ENCODE data around the gene SLC7A4.
"Not testable (repeated sequence)": the region's sequence is repeated elsewhere in the genome, so short reads cannot be mapped to it uniquely, and the experiment has no call there.

Gene SLC7A4

GRCh38 chr22:21055880-21056319 is 23.5 kb upstream of the SLC7A4 start:
- H3K4me3 ChIP-seq (ENCODE audit: low read depth in 1 of 2, low read length in 2 of 2) = no peak overlapping the region
- H3K9me3 ChIP-seq (ENCODE audit: low read length) = no peaks in the 10 kb centered on the region
- H3K36me3 ChIP-seq (ENCODE audit: insufficient read depth, low read length) = no peaks in the 10 kb centered on the region
- H3K27me3 ChIP-seq (ENCODE audit: control insufficient read depth in 1 of 2, insufficient read depth in 2 of 2, low read length in 2 of 2) = no peaks in the 10 kb centered on the region
- no peak overlapping the region for H3K9ac ChIP-seq (ENCODE audit: low read length)
- H3K4me1 ChIP-seq (ENCODE audit: insufficient read depth, low read length) = no peaks in the 10 kb centered on the region
- no peak overlapping the region for H3K27ac ChIP-seq (ENCODE audit: low read depth, low read length)

GRCh38 chr22:21055564-21055834 is 23.1 kb upstream of the SLC7A4 start:
- H3K4me1 ChIP-seq (ENCODE audit: insufficient read depth, low read length) = no peaks in the 10 kb centered on the region
- H3K27me3 ChIP-seq (ENCODE audit: control insufficient read depth in 1 of 2, insufficient read depth in 2 of 2, low read length in 2 of 2) = no peaks in the 10 kb centered on the region
- no peak overlapping the region for H3K27ac ChIP-seq (ENCODE audit: low read depth, low read length)
- no peak overlapping the region for H3K4me3 ChIP-seq (ENCODE audit: low read depth in 1 of 2, low read length in 2 of 2)
- H3K36me3 ChIP-seq (ENCODE audit: insufficient read depth, low read length) = no peaks in the 10 kb centered on the region
- H3K9ac ChIP-seq (ENCODE audit: low read length) = no peak overlapping the region
- no peaks in the 10 kb centered on the region for H3K9me3 ChIP-seq (ENCODE audit: low read length)

- Histone ChIP-seq H3K27me3 (ENCODE audit: control insufficient read depth in 1 of 2, insufficient read depth in 2 of 2, low read length in 2 of 2) (no peaks in the 10 kb centered on the region), H3K9me3 (ENCODE audit: low read length) (no peaks in the 10 kb centered on the region), H3K36me3 (ENCODE audit: insufficient read depth, low read length) (no peaks in the 10 kb centered on the region), H3K9ac (ENCODE audit: low read length) (no peak overlapping the region), H3K27ac (ENCODE audit: low read depth, low read length) (no peak overlapping the region), H3K4me3 (ENCODE audit: low read depth in 1 of 2, low read length in 2 of 2) (no peak overlapping the region), H3K4me1 (ENCODE audit: insufficient read depth, low read length) (no peaks in the 10 kb centered on the region)
Observed at GRCh38 chr22:21054714-21055563, 22.6 kb upstream of the SLC7A4 start.

- Histone ChIP-seq H3K9ac (ENCODE audit: low read length) (no peak overlapping the region), H3K36me3 (ENCODE audit: insufficient read depth, low read length) (no peaks in the 10 kb centered on the region), H3K4me3 (ENCODE audit: low read depth in 1 of 2, low read length in 2 of 2) (no peak overlapping the region), H3K27ac (ENCODE audit: low read depth, low read length) (no peak overlapping the region), H3K9me3 (ENCODE audit: low read length) (no peaks in the 10 kb centered on the region), H3K27me3 (ENCODE audit: control insufficient read depth in 1 of 2, insufficient read depth in 2 of 2, low read length in 2 of 2) (no peaks in the 10 kb centered on the region), H3K4me1 (ENCODE audit: insufficient read depth, low read length) (no peaks in the 10 kb centered on the region)
Observed at GRCh38 chr22:21054046-21054713, 21.8 kb upstream of the SLC7A4 start.

- no peak overlapping the region for H3K27ac ChIP-seq (ENCODE audit: low read depth, low read length)
- no peaks in the 10 kb centered on the region for H3K36me3 ChIP-seq (ENCODE audit: insufficient read depth, low read length)
- H3K9ac ChIP-seq (ENCODE audit: low read length) = no peak overlapping the region
- H3K4me3 ChIP-seq (ENCODE audit: low read depth in 1 of 2, low read length in 2 of 2) = no peak overlapping the region
- H3K4me1 ChIP-seq (ENCODE audit: insufficient read depth, low read length) = no peaks in the 10 kb centered on the region
- H3K9me3 ChIP-seq (ENCODE audit: low read length) = no peaks in the 10 kb centered on the region
- H3K27me3 ChIP-seq (ENCODE audit: control insufficient read depth in 1 of 2, insufficient read depth in 2 of 2, low read length in 2 of 2) = no peaks in the 10 kb centered on the region
Observed at GRCh38 chr22:21052715-21053459, 20.5 kb upstream of the SLC7A4 start.

GRCh38 chr22:21051831-21052400 is 19.6 kb upstream of the SLC7A4 start:
- no peaks in the 10 kb centered on the region for H3K27me3 ChIP-seq (ENCODE audit: control insufficient read depth in 1 of 2, insufficient read depth in 2 of 2, low read length in 2 of 2)
- H3K4me3 ChIP-seq (ENCODE audit: low read depth in 1 of 2, low read length in 2 of 2) = no peak overlapping the region
- no peaks in the 10 kb centered on the region for H3K4me1 ChIP-seq (ENCODE audit: insufficient read depth, low read length)
- H3K9me3 ChIP-seq (ENCODE audit: low read length) = no peaks in the 10 kb centered on the region
- no peak overlapping the region for H3K9ac ChIP-seq (ENCODE audit: low read length)
- no peaks in the 10 kb centered on the region for H3K36me3 ChIP-seq (ENCODE audit: insufficient read depth, low read length)
- no peak overlapping the region for H3K27ac ChIP-seq (ENCODE audit: low read depth, low read length)

- Histone ChIP-seq H3K9me3 (ENCODE audit: low read length) (no peaks in the 10 kb centered on the region), H3K27ac (ENCODE audit: low read depth, low read length) (no peak overlapping the region), H3K4me3 (ENCODE audit: low read depth in 1 of 2, low read length in 2 of 2) (no peak overlapping the region), H3K27me3 (ENCODE audit: control insufficient read depth in 1 of 2, insufficient read depth in 2 of 2, low read length in 2 of 2) (no peaks in the 10 kb centered on the region), H3K4me1 (ENCODE audit: insufficient read depth, low read length) (no peaks in the 10 kb centered on the region), H3K36me3 (ENCODE audit: insufficient read depth, low read length) (no peaks in the 10 kb centered on the region), H3K9ac (ENCODE audit: low read length) (no peak overlapping the region)
Observed at GRCh38 chr22:21051145-21051830, 18.9 kb upstream of the SLC7A4 start.

- H3K9ac ChIP-seq (ENCODE audit: low read length); H3K4me3 ChIP-seq (ENCODE audit: low read depth in 1 of 2, low read length in 2 of 2); H3K27ac ChIP-seq (ENCODE audit: low read depth, low read length); H3K4me1 ChIP-seq (ENCODE audit: insufficient read depth, low read length); H3K36me3 ChIP-seq (ENCODE audit: insufficient read depth, low read length); H3K27me3 ChIP-seq (ENCODE audit: control insufficient read depth in 1 of 2, insufficient read depth in 2 of 2, low read length in 2 of 2); H3K9me3 ChIP-seq (ENCODE audit: low read length): not testable (repeated sequence)
Observed at GRCh38 chr22:21048965-21049364, 16.6 kb upstream of the SLC7A4 start.

- not testable (repeated sequence) for H3K27ac ChIP-seq (ENCODE audit: low read depth, low read length); H3K9ac ChIP-seq (ENCODE audit: low read length); H3K36me3 ChIP-seq (ENCODE audit: insufficient read depth, low read length); H3K9me3 ChIP-seq (ENCODE audit: low read length); H3K27me3 ChIP-seq (ENCODE audit: control insufficient read depth in 1 of 2, insufficient read depth in 2 of 2, low read length in 2 of 2); H3K4me3 ChIP-seq (ENCODE audit: low read depth in 1 of 2, low read length in 2 of 2); H3K4me1 ChIP-seq (ENCODE audit: insufficient read depth, low read length)
Observed at GRCh38 chr22:21048448-21048847, 16.1 kb upstream of the SLC7A4 start.

GRCh38 chr22:21047730-21048129 is 15.4 kb upstream of the SLC7A4 start:
- H3K4me1 ChIP-seq (ENCODE audit: insufficient read depth, low read length) = peaks cover 8% of the 10 kb centered on the region
- H3K9ac ChIP-seq (ENCODE audit: low read length) = no peak overlapping the region
- no peaks in the 10 kb centered on the region for H3K27me3 ChIP-seq (ENCODE audit: control insufficient read depth in 1 of 2, insufficient read depth in 2 of 2, low read length in 2 of 2)
- H3K9me3 ChIP-seq (ENCODE audit: low read length) = no peaks in the 10 kb centered on the region
- H3K36me3 ChIP-seq (ENCODE audit: insufficient read depth, low read length) = no peaks in the 10 kb centered on the region
- no peak overlapping the region for H3K27ac ChIP-seq (ENCODE audit: low read depth, low read length)
- H3K4me3 ChIP-seq (ENCODE audit: low read depth in 1 of 2, low read length in 2 of 2) = no peak overlapping the region

GRCh38 chr22:21047035-21047661 is 14.8 kb upstream of the SLC7A4 start:
- Histone ChIP-seq H3K4me3 (ENCODE audit: low read depth in 1 of 2, low read length in 2 of 2) (no peak overlapping the region), H3K9me3 (ENCODE audit: low read length) (no peaks in the 10 kb centered on the region), H3K4me1 (ENCODE audit: insufficient read depth, low read length) (peaks cover 8% of the 10 kb centered on the region), H3K27me3 (ENCODE audit: control insufficient read depth in 1 of 2, insufficient read depth in 2 of 2, low read length in 2 of 2) (no peaks in the 10 kb centered on the region), H3K36me3 (ENCODE audit: insufficient read depth, low read length) (no peaks in the 10 kb centered on the region), H3K27ac (ENCODE audit: low read depth, low read length) (no peak overlapping the region), H3K9ac (ENCODE audit: low read length) (no peak overlapping the region)

Data from muscle layer of colon (tissue), 2 donors.